ENCODE results near the gene EEF1A1. TPM values are rescaled to one million over a fixed set of nuclear protein-coding genes. Genes with fewer than 3 reads are reported as not detected.

Gene EEF1A1
- polyA plus RNA-seq, 1 donor (not counting 4 experiments of a cell fraction or from before 2014, with no cell fraction given): 11,226 TPM

DNA sequence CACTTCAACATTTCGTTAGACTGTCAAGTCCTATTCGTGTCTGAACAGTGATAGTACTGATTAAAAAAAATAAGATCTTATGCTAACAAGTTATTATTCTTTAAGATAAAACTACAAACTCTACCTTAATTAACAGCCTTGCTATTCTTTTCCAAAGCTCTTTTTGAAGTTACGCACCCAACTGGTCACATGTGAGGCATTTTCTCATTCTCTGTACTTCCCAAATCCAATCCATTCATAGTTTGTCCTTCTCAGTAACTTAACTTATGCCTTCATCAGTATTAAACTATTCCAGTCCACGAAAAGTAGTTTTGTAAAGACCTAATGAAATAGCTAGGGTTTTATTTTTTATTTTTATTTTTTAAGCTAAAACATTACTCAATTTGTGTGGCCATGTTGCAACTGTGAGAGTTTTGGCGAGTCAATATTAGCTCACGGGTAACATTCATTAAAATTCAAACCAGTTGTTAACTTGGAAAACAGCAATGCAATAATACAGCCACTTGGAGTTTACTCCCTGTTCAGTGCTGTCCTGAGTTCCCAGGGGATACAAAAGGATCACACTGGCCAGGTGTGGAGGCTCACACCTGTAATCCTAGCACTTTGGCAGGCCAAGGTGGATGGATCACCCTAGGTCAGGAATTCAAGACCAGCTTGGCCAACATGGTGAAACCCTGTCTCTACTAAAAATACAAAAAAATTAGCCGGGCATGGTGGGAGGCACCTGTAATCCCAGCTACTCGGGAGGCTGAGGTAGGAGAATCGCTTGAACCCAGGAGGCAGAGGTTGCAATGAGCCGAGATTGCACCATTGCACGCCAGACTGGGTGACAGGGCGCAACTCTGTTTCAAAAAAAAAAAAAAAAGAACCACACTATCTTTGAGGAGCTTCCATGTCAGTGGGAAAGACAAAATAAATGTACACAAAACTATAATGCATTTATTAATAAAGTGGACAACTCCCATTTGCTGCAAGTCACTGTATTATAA is 27.9 kb upstream of the EEF1A1 start:
- Histone ChIP-seq H3K4me1 (ENCODE audit: control insufficient read depth, extremely low read depth, insufficient read depth, low read length) (no peaks in the 10 kb centered on the region), H3K9ac (ENCODE audit: control insufficient read depth, extremely low read depth, insufficient read depth, low read length) (no peak overlapping the region), H2AFZ (ENCODE audit: control insufficient read depth, low read length) (no peak overlapping the region), H3K9me1 (ENCODE audit: control insufficient read depth, extremely low read depth, insufficient read depth, low read length) (no peaks in the 10 kb centered on the region), H3K4me2 (ENCODE audit: control insufficient read depth, extremely low read depth, insufficient read depth, low read depth, low read length) (no peak overlapping the region), H3K79me2 (ENCODE audit: control insufficient read depth, insufficient read depth, low read length) (no peaks in the 10 kb centered on the region), H3K36me3 (ENCODE audit: control insufficient read depth in 2 of 2, extremely low read depth in 1 of 2, insufficient read depth in 2 of 2, low read length in 2 of 2) (no peaks in the 10 kb centered on the region), H3K9me3 (ENCODE audit: control insufficient read depth, low read depth, low read length) (no peaks in the 10 kb centered on the region), H3K27ac (ENCODE audit: control insufficient read depth, insufficient read depth, low read length) (no peak overlapping the region), H4K20me1 (ENCODE audit: control insufficient read depth, extremely low read depth, insufficient read depth, low read length) (no peaks in the 10 kb centered on the region), H3K4me3 (ENCODE audit: control insufficient read depth in 2 of 3, extremely low read depth in 1 of 3, insufficient read depth in 2 of 3, low read depth in 1 of 3, low read length in 3 of 3) (no peak overlapping the region), H3K27me3 (ENCODE audit: control insufficient read depth, extremely low read depth, insufficient read depth, low read length) (no peaks in the 10 kb centered on the region)
- DNase-seq (ENCODE audit: low read depth, low spot score) (no peak), FAIRE-seq (no peak)
- TF ChIP-seq, protein P1, sequence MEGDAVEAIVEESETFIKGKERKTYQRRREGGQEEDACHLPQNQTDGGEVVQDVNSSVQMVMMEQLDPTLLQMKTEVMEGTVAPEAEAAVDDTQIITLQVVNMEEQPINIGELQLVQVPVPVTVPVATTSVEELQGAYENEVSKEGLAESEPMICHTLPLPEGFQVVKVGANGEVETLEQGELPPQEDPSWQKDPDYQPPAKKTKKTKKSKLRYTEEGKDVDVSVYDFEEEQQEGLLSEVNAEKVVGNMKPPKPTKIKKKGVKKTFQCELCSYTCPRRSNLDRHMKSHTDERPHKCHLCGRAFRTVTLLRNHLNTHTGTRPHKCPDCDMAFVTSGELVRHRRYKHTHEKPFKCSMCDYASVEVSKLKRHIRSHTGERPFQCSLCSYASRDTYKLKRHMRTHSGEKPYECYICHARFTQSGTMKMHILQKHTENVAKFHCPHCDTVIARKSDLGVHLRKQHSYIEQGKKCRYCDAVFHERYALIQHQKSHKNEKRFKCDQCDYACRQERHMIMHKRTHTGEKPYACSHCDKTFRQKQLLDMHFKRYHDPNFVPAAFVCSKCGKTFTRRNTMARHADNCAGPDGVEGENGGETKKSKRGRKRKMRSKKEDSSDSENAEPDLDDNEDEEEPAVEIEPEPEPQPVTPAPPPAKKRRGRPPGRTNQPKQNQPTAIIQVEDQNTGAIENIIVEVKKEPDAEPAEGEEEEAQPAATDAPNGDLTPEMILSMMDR (optimal IDR thresholded peaks at IDR 0.05 in 1 of 3, IDR thresholded peaks at IDR 0.05 in 1 of 3, conservative IDR thresholded peaks at IDR 0.05 in 1 of 3; ENCODE audit: extremely low read depth in 1 of 3, insufficient read depth in 2 of 3, low read length in 3 of 3): no peak
- TF ChIP-seq EZH2 (IDR thresholded peaks at IDR 0.05; ENCODE audit: low read length): no peak
- dilution Hi-C loops (cut with MboI; ENCODE audit: extremely low pct_ligation_motif_present, low sequenced_read_pairs): no loop called here

DNA sequence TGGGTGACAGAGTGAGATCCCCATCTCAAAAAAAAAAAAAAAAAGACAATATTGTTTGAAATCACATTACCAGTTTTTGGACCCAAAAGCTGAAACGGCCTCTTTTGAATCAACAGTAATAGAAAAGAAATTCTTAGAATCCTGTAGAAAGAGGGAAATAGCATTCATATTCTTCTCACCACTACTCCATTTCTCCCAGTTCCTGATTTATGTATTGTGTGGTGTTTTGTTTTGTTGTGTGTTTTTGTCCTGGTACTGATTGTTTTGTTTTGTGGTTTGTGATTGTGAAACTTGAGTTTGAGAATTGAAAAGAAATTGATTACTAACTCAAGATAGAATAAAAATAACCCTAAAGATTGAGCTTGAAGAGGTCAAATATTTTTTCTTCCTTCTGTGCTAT is 26.2 kb upstream of the EEF1A1 start:
- Histone ChIP-seq H3K9ac (ENCODE audit: control insufficient read depth, extremely low read depth, insufficient read depth, low read length) (no peak overlapping the region), H3K4me1 (ENCODE audit: control insufficient read depth, extremely low read depth, insufficient read depth, low read length) (no peaks in the 10 kb centered on the region), H3K9me1 (ENCODE audit: control insufficient read depth, extremely low read depth, insufficient read depth, low read length) (no peaks in the 10 kb centered on the region), H3K27me3 (ENCODE audit: control insufficient read depth, extremely low read depth, insufficient read depth, low read length) (no peaks in the 10 kb centered on the region), H2AFZ (ENCODE audit: control insufficient read depth, low read length) (no peak overlapping the region), H3K4me3 (ENCODE audit: control insufficient read depth in 2 of 3, extremely low read depth in 1 of 3, insufficient read depth in 2 of 3, low read depth in 1 of 3, low read length in 3 of 3) (no peak overlapping the region), H3K79me2 (ENCODE audit: control insufficient read depth, insufficient read depth, low read length) (no peaks in the 10 kb centered on the region), H3K4me2 (ENCODE audit: control insufficient read depth, extremely low read depth, insufficient read depth, low read depth, low read length) (no peak overlapping the region), H4K20me1 (ENCODE audit: control insufficient read depth, extremely low read depth, insufficient read depth, low read length) (no peaks in the 10 kb centered on the region), H3K27ac (ENCODE audit: control insufficient read depth, insufficient read depth, low read length) (no peak overlapping the region), H3K9me3 (ENCODE audit: control insufficient read depth, low read depth, low read length) (no peaks in the 10 kb centered on the region), H3K36me3 (ENCODE audit: control insufficient read depth in 2 of 2, extremely low read depth in 1 of 2, insufficient read depth in 2 of 2, low read length in 2 of 2) (no peaks in the 10 kb centered on the region)
- FAIRE-seq (no peak), DNase-seq (ENCODE audit: low read depth, low spot score) (no peak)
- dilution Hi-C loops (cut with MboI; ENCODE audit: extremely low pct_ligation_motif_present, low sequenced_read_pairs): no loop called here
- no peak for TF ChIP-seq EZH2 (IDR thresholded peaks at IDR 0.05; ENCODE audit: low read length)
- TF ChIP-seq, protein P1 (optimal IDR thresholded peaks at IDR 0.05 in 1 of 3, IDR thresholded peaks at IDR 0.05 in 1 of 3, conservative IDR thresholded peaks at IDR 0.05 in 1 of 3; ENCODE audit: extremely low read depth in 1 of 3, insufficient read depth in 2 of 3, low read length in 3 of 3): no peak
